Central memory CD8-positive, alpha-beta T cell (primary cell): Measurements from ENCODE around the gene MAT1A.

Experiments
- ATAC-seq: fragments of 150-1000 bp; cut with Tn5 transposase; replicated peaks from 2 replicates; pipeline ENCODE4 v1.10.0; 2022; ENCODE audit warnings: mild to moderate bottlenecking, moderate FRiP score, moderate number of reproducible peaks; ENCODE audit not compliant: poor library complexity, severe bottlenecking; ENCODE audit errors: extremely low read depth
- DNase-seq, 2 donors: peaks; one replicate each; pipeline ENCODE4 v3.0.0; 2021; ENCODE audit warnings: low spot score in 2 of 2
- H3K27ac Mint-ChIP-seq: one replicate; pipeline ENCODE4 v1.8.0; 2022; ENCODE audit warnings: low read depth, mild to moderate bottlenecking, moderate library complexity, mixed read lengths
- H3K27me3 Mint-ChIP-seq: one replicate; pipeline ENCODE4 v1.8.0; 2022; ENCODE audit warnings: mixed read lengths
- H3K36me3 Mint-ChIP-seq: one replicate; pipeline ENCODE4 v1.8.0; 2022; ENCODE audit warnings: mild to moderate bottlenecking, moderate library complexity, mixed read lengths; ENCODE audit not compliant: insufficient read depth
- H3K4me1 Mint-ChIP-seq: one replicate; pipeline ENCODE4 v1.8.0; 2022; ENCODE audit warnings: mixed read lengths
- H3K4me3 Mint-ChIP-seq: one replicate; pipeline ENCODE4 v1.8.0; 2022; ENCODE audit warnings: mild to moderate bottlenecking, moderate library complexity, mixed read lengths
- H3K9me3 Mint-ChIP-seq: one replicate; pipeline ENCODE4 v1.8.0; 2022; ENCODE audit warnings: mixed read lengths

The MAT1A gene

GRCh38 chr10:80279146-80279545, 10.3 kb downstream of the MAT1A start:
- no peaks in the 10 kb centered on the region for H3K27me3 Mint-ChIP-seq
- no peak overlapping the region for H3K27ac Mint-ChIP-seq
- no peaks in the 10 kb centered on the region for H3K4me1 Mint-ChIP-seq
- H3K9me3 Mint-ChIP-seq = no peaks in the 10 kb centered on the region
- H3K4me3 Mint-ChIP-seq = no peak overlapping the region
- ATAC-seq = no peak
- H3K36me3 Mint-ChIP-seq = peaks cover 3% of the 10 kb centered on the region
- DNase-seq = no peak

GRCh38 chr10:80278480-80278879, 11.0 kb downstream of the MAT1A start:
- Mint-ChIP-seq H3K27me3 (no peaks in the 10 kb centered on the region), H3K9me3 (no peaks in the 10 kb centered on the region), H3K36me3 (peaks cover 3% of the 10 kb centered on the region), H3K4me1 (no peaks in the 10 kb centered on the region), H3K27ac (no peak overlapping the region), H3K4me3 (no peak overlapping the region)
- ATAC-seq = no peak
- no peak for DNase-seq

DNA sequence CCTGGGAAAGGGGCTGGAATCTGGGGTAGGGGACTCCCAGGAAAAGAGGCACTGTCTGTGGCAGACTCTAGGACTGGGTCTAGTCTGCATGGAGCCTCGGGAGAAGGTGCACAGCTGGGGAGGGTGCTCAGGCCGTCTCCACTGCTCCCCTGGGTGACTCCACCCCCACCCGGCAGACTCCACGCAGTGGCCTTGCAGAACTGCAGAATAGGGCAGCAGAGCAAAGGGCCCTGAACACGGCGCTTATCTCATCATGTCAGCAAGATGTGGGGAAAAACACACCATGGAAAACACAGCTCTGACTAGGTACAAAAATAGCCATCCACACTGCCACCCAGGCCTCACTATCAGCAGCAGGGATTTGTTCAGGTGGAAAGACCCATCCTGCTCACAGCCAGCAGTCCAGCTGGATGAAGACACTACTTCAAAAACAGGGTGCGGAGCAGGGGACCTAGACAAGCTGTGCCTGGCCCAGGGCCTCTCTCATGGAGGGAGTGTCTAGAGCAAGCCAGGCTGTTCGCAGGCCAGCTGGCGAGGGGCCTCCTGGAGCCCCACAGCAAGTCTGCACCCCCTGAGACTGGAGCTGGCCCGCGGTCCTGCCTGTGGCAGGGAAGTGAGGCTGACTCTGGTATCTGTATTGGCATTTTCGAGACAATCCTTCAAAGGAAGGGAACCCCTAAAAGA, 11.7 kb downstream of the MAT1A start:
- Mint-ChIP-seq H3K9me3 (no peaks in the 10 kb centered on the region), H3K27me3 (no peaks in the 10 kb centered on the region), H3K4me1 (no peaks in the 10 kb centered on the region), H3K4me3 (no peak overlapping the region), H3K27ac (no peak overlapping the region), H3K36me3 (peaks cover 3% of the 10 kb centered on the region)
- DNase-seq (no peak), ATAC-seq (no peak)

DNA sequence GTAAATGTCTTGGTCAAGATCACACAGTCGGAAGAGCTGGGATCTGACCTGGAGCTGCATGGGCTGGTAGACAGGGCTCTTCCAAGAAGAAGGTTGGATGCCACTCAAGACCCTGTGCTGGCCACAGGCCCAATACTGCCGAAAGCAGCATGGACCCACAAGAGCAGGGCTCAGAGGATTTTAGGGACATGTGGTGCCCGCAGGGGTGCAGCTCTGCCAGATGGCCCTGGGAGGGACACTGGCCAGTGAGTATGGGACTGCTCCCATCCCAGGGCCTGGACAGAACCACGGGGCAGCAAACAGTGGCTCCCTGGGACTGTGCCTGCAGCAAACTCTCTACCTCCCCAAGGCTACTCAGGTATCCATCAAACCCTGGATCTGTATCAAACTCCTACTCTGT, 12.4 kb downstream of the MAT1A start:
- H3K4me3 Mint-ChIP-seq = no peak overlapping the region
- ATAC-seq (no peak), DNase-seq (no peak)
- peaks cover 3% of the 10 kb centered on the region for H3K36me3 Mint-ChIP-seq
- H3K27me3 Mint-ChIP-seq = no peaks in the 10 kb centered on the region
- H3K4me1 Mint-ChIP-seq = no peaks in the 10 kb centered on the region
- no peaks in the 10 kb centered on the region for H3K9me3 Mint-ChIP-seq
- H3K27ac Mint-ChIP-seq = no peak overlapping the region

DNA sequence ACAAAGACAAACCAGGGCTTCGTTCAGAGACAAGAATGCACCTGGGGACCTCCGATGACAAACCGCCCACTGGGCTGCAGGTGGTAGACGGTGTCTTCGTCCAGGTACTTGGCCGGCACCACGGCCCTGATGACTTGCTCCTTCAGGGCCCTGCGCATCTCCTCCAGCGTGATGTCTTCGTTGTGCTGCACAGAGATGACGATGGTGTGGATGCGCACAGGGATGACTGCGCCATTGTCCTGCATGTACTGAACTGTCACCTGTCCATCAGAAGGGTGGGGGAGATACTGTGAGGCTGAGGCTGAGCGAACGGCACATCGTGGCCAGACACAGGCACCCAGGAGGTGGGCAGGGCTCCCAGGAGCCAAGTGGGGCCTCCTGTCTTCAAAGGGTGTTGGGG, 13.1 kb downstream of the MAT1A start:
- Mint-ChIP-seq H3K4me1 (no peaks in the 10 kb centered on the region), H3K4me3 (no peak overlapping the region), H3K9me3 (no peaks in the 10 kb centered on the region), H3K27me3 (peaks cover 3% of the 10 kb centered on the region), H3K27ac (no peak overlapping the region), H3K36me3 (peaks cover 3% of the 10 kb centered on the region)
- DNase-seq (no peak), ATAC-seq (no peak)

GRCh38 chr10:80275756-80276155, 13.7 kb downstream of the MAT1A start:
- Mint-ChIP-seq H3K27me3 (peaks cover 9% of the 10 kb centered on the region), H3K9me3 (no peaks in the 10 kb centered on the region), H3K27ac (no peak overlapping the region), H3K4me3 (no peak overlapping the region), H3K36me3 (peaks cover 3% of the 10 kb centered on the region), H3K4me1 (no peaks in the 10 kb centered on the region)
- ATAC-seq (no peak), DNase-seq (no peak)

DNA sequence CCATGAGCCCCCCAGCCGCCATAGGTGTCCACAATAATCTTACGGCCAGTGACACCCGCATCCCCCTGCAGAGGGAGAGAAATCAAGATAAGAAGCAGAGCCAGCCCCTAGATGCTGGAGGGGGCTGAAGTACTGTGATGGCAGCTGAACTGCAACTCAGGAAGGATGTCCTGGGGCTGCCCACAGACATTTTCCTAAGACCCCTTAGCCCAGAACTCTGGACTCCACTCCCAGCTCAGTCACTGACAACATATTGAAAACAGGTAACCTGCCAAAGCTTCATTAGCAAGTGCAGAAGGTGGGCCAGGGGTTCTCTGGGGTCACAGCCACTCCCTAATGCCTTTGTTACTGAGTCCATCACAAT, 14.3 kb downstream of the MAT1A start:
- ATAC-seq = no peak
- DNase-seq = no peak
- Mint-ChIP-seq H3K36me3 (peaks cover 3% of the 10 kb centered on the region), H3K27ac (no peak overlapping the region), H3K4me3 (no peak overlapping the region), H3K9me3 (no peaks in the 10 kb centered on the region), H3K4me1 (no peaks in the 10 kb centered on the region), H3K27me3 (peaks cover 11% of the 10 kb centered on the region)

DNA sequence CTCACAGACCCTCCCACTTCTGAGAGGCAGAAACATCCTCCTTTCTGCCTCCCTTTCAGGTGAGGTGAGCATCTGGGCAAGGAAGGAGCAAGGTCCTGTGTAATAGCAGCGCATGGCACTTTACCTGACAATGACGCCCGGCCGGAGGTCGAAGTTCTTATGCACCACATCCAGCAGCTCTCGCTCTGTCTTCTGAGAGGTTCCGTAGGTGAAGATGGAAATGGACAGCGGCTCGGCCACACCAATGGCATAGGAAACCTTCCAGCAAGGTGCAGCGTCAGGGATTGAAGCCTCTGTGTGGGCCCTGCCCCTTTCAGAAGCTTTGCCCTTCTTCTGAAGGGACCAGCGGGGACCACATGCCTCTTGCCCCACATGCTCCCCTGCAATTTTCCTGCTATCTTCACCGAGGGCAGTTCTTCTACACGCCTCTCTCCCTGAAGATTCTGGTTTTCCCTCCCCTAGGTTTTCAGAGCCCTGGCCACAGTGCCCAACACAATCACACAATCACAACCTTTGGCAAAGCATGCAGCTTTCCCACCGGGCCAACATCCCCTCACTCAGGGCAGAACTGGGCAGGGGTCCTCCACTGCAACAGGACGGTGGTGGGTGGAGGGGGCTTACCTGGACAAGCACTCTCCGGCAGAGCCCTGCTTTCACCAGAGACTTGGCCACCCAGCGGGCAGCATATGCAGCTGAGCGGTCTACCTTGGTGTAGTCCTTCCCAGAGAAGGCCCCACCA, 14.9 kb downstream of the MAT1A start:
- Mint-ChIP-seq H3K4me3 (no peak overlapping the region), H3K27me3 (peaks cover 11% of the 10 kb centered on the region), H3K4me1 (no peaks in the 10 kb centered on the region), H3K9me3 (no peaks in the 10 kb centered on the region), H3K36me3 (peaks cover 3% of the 10 kb centered on the region), H3K27ac (no peak overlapping the region)
- ATAC-seq (no peak), DNase-seq (no peak)

DNA sequence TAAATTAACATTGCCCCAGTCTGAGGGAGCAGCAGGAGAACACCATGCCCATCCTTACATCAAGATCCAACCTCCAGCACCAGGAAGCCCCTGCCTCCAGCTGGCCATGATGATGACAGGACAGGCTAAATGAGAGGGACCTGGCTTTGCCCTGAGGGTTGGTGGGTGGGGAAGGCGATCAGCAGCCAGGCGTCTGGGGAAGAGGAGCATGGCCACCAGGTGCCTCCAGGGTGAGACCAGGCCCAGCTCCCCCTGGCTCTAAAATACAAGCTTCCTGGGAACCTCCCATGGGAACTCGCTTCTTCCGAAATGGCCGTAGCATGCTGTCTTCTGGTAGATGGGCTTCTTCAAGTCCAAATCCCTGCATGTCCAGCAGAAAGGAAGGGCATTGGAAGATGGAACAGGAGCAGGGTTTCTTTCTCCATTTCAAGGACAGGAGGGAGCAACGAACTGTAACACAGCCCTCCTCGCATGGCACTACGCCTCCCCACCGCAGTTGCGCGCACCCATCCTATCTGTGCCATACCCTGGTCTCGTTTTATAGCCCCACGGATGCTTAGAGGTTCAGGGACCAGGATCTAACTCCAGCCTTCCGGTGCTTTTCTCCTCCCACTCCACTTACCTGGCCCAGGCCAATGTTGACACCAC, 15.8 kb downstream of the MAT1A start:
- H3K36me3 Mint-ChIP-seq = peaks cover 3% of the 10 kb centered on the region
- no peak for DNase-seq
- H3K9me3 Mint-ChIP-seq = no peaks in the 10 kb centered on the region
- H3K27me3 Mint-ChIP-seq = peaks cover 20% of the 10 kb centered on the region
- no peak for ATAC-seq
- H3K4me1 Mint-ChIP-seq = no peaks in the 10 kb centered on the region
- H3K4me3 Mint-ChIP-seq = no peak overlapping the region
- H3K27ac Mint-ChIP-seq = no peak overlapping the region

GRCh38 chr10:80272793-80273522, 16.5 kb downstream of the MAT1A start:
- peaks cover 27% of the 10 kb centered on the region for H3K27me3 Mint-ChIP-seq
- H3K27ac Mint-ChIP-seq = no peak overlapping the region
- H3K36me3 Mint-ChIP-seq = no peaks in the 10 kb centered on the region
- H3K4me1 Mint-ChIP-seq = no peaks in the 10 kb centered on the region
- H3K4me3 Mint-ChIP-seq = no peak overlapping the region
- ATAC-seq (no peak), DNase-seq (no peak)
- no peaks in the 10 kb centered on the region for H3K9me3 Mint-ChIP-seq

DNA sequence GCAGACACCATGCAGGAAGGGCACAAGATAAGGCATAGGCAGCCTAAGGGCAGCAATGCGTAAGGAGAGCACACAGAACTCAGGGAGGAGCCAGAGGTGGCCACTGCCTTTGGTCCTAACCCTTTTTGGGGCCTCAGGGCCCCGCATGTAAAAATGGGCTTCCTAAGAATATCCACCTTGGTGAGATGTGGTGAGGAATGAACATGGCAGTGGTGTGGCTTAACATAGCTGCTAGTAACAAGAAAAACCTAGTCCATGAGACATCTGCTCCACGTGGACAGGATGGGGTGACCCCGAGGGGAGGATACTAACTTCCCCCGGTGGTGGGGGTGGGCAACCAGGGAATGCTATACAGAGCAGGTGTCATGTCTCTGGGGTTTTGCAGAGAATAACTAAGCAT, 18.0 kb downstream of the MAT1A start:
- no peak for DNase-seq
- Mint-ChIP-seq H3K4me1 (no peaks in the 10 kb centered on the region), H3K27me3 (peaks cover 37% of the 10 kb centered on the region), H3K4me3 (no peak overlapping the region), H3K36me3 (no peaks in the 10 kb centered on the region), H3K27ac (no peak overlapping the region), H3K9me3 (no peaks in the 10 kb centered on the region)
- no peak for ATAC-seq

- peaks cover 38% of the 10 kb centered on the region for H3K27me3 Mint-ChIP-seq
- no peaks in the 10 kb centered on the region for H3K9me3 Mint-ChIP-seq
- no peak for DNase-seq
- no peak for ATAC-seq
- no peaks in the 10 kb centered on the region for H3K4me1 Mint-ChIP-seq
- H3K36me3 Mint-ChIP-seq = no peaks in the 10 kb centered on the region
- H3K27ac Mint-ChIP-seq = no peak overlapping the region
- H3K4me3 Mint-ChIP-seq = no peak overlapping the region
Measured at GRCh38 chr10:80270887-80271286, 18.6 kb downstream of the MAT1A start.
